ENCODE measurements around the gene SLIT3.

SLIT3 gene

GRCh38 chr5:169333518-169333917 lies 32.6 kb upstream of the SLIT3 start:
- Histone ChIP-seq H3K9ac (no peak overlapping the region), H3K27me3 (ENCODE audit: control insufficient read depth, insufficient read depth, low read length) (no peaks in the 10 kb centered on the region), H3K4me2 (ENCODE audit: low read length) (no peak overlapping the region), H3K4me3 (ENCODE audit: low read depth, low read length) (no peak overlapping the region), H2AFZ (no peak overlapping the region), H3K4me1 (no peaks in the 10 kb centered on the region), H3K9me3 (ENCODE audit: control insufficient read depth, low read length) (no peaks in the 10 kb centered on the region), H3K79me2 (no peaks in the 10 kb centered on the region), H3K36me3 (ENCODE audit: control insufficient read depth, insufficient read depth, low read length) (no peaks in the 10 kb centered on the region), H3K27ac (no peak overlapping the region)
- TF ChIP-seq CTCF (IDR thresholded peaks at IDR 0.05): no peak

GRCh38 chr5:169331292-169331852 lies 30.4 kb upstream of the SLIT3 start:
- Histone ChIP-seq H3K4me1 (no peaks in the 10 kb centered on the region), H3K27ac (no peak overlapping the region), H3K36me3 (ENCODE audit: control insufficient read depth, insufficient read depth, low read length) (no peaks in the 10 kb centered on the region), H3K4me3 (ENCODE audit: low read depth, low read length) (no peak overlapping the region), H3K9me3 (ENCODE audit: control insufficient read depth, low read length) (no peaks in the 10 kb centered on the region), H3K4me2 (ENCODE audit: low read length) (no peak overlapping the region), H3K79me2 (no peaks in the 10 kb centered on the region), H2AFZ (no peak overlapping the region), H3K9ac (no peak overlapping the region), H3K27me3 (ENCODE audit: control insufficient read depth, insufficient read depth, low read length) (no peaks in the 10 kb centered on the region)
- no peak for TF ChIP-seq CTCF (IDR thresholded peaks at IDR 0.05)

GRCh38 chr5:169328401-169328800 lies 27.5 kb upstream of the SLIT3 start:
- H3K9me3 ChIP-seq (ENCODE audit: control insufficient read depth, low read length): no peaks in the 10 kb centered on the region
- H3K4me3 ChIP-seq (ENCODE audit: low read depth, low read length): no peak overlapping the region
- H3K27me3 ChIP-seq (ENCODE audit: control insufficient read depth, insufficient read depth, low read length): no peaks in the 10 kb centered on the region
- no peak overlapping the region for H3K9ac ChIP-seq
- TF ChIP-seq CTCF (IDR thresholded peaks at IDR 0.05): no peak
- no peaks in the 10 kb centered on the region for H3K79me2 ChIP-seq
- H3K27ac ChIP-seq: no peak overlapping the region
- H3K4me1 ChIP-seq: no peaks in the 10 kb centered on the region
- no peak overlapping the region for H3K4me2 ChIP-seq (ENCODE audit: low read length)
- H2AFZ ChIP-seq: no peak overlapping the region
- H3K36me3 ChIP-seq (ENCODE audit: control insufficient read depth, insufficient read depth, low read length): no peaks in the 10 kb centered on the region

- no peaks in the 10 kb centered on the region for H3K27me3 ChIP-seq (ENCODE audit: control insufficient read depth, insufficient read depth, low read length)
- no peak overlapping the region for H3K9ac ChIP-seq
- H3K4me3 ChIP-seq (ENCODE audit: low read depth, low read length): no peak overlapping the region
- no peak overlapping the region for H2AFZ ChIP-seq
- no peak overlapping the region for H3K27ac ChIP-seq
- TF ChIP-seq CTCF (IDR thresholded peaks at IDR 0.05): no peak
- no peaks in the 10 kb centered on the region for H3K9me3 ChIP-seq (ENCODE audit: control insufficient read depth, low read length)
- no peaks in the 10 kb centered on the region for H3K36me3 ChIP-seq (ENCODE audit: control insufficient read depth, insufficient read depth, low read length)
- H3K4me1 ChIP-seq: no peaks in the 10 kb centered on the region
- no peak overlapping the region for H3K4me2 ChIP-seq (ENCODE audit: low read length)
- H3K79me2 ChIP-seq: no peaks in the 10 kb centered on the region
Observed at GRCh38 chr5:169325273-169325672, 24.3 kb upstream of the SLIT3 start.

- Histone ChIP-seq H3K9me3 (ENCODE audit: control insufficient read depth, low read length) (no peaks in the 10 kb centered on the region), H3K36me3 (ENCODE audit: control insufficient read depth, insufficient read depth, low read length) (no peaks in the 10 kb centered on the region), H3K4me2 (ENCODE audit: low read length) (no peak overlapping the region), H3K4me1 (no peaks in the 10 kb centered on the region), H2AFZ (no peak overlapping the region), H3K27me3 (ENCODE audit: control insufficient read depth, insufficient read depth, low read length) (no peaks in the 10 kb centered on the region), H3K79me2 (no peaks in the 10 kb centered on the region), H3K27ac (no peak overlapping the region), H3K4me3 (ENCODE audit: low read depth, low read length) (no peak overlapping the region), H3K9ac (no peak overlapping the region)
- TF ChIP-seq CTCF (IDR thresholded peaks at IDR 0.05): no peak
Observed at GRCh38 chr5:169318556-169318955, 17.6 kb upstream of the SLIT3 start.
